HepG2 (cell line): ENCODE measurements around the gene NFE2L1. TPM values are rescaled to one million over a fixed set of nuclear protein-coding genes. Genes with fewer than 3 reads are reported as not detected.

ENCODE experiments used
- ATAC-seq: fragments of 200-7000 bp; cut with Tn5 transposase; 3 replicates; pipeline ENCODE4 v1.9.1; 2020; ENCODE audit warnings: mild to moderate bottlenecking, moderate library complexity
- Bru-seq: library from RNA; stranded (reverse); fragments of 400-500 nt; gene quantifications from one replicate; lab custom pipeline; 2021; lab: Mats Ljungman, UMichigan
- BruChase-seq, 2 experiments: library from RNA; stranded (reverse); fragments of 400-500 nt; gene quantifications; one replicate each; lab custom pipeline; 2021; lab: Mats Ljungman, UMichigan
- BruUV-seq: library from RNA; stranded (reverse); fragments of 400-500 nt; replicated peaks from 2 replicates; lab custom pipeline; 2021; lab: Mats Ljungman, UMichigan
- CTCF ChIA-PET: fragments of 300-600 bp; formaldehyde crosslinking; extraction: SDS; loops from one replicate; lab custom pipeline; 2021; ENCODE audit warnings: low total read pairs, inconsistent platforms, low intra/inter-chr PET ratio; lab: Yijun Ruan, JAX
- POLR2A ChIA-PET: fragments of 350-600 bp; sonication (Branson Sonifier 250); formaldehyde crosslinking; loops from one replicate; lab custom pipeline; 2020; ENCODE audit warnings: antibody characterized with exemption, inconsistent platforms; lab: Yijun Ruan, JAX
- DNase-seq: peaks from one replicate; pipeline ENCODE4 v3.0.0-alpha.2; 2015; ENCODE audit warnings: low spot score
- FAIRE-seq: peaks from 3 replicates; lab custom pipeline; 2011; peaks lifted over from hg19 to GRCh38; lab: Jason Lieb, UNC
- H2AFZ ChIP-seq: one replicate; pipeline ENCODE4 v1.6.1; 2011; ENCODE audit warnings: low read length, inconsistent platforms
- H3K27ac ChIP-seq: fragments of 300-600 bp; 3 replicates; pipeline ENCODE4 v1.8.0; 2011; ENCODE audit warnings: mixed run types, mild to moderate bottlenecking, mixed read lengths, low read length, inconsistent platforms; ENCODE audit not compliant: insufficient read depth; ENCODE audit errors: extremely low read length
- H3K27me3 ChIP-seq, 2 experiments: fragments of 200-600 bp in 1 of 2; 2 replicates in 1 of 2; 3 replicates in 1 of 2; pipeline versions ENCODE4 v1.6.0 to v1.8.0; 2011; ENCODE audit warnings: low read length in 2 of 2, mild to moderate bottlenecking in 2 of 2, moderate library complexity in 2 of 2, inconsistent platforms in 1 of 2; ENCODE audit not compliant: insufficient read depth in 2 of 2, control insufficient read depth in 1 of 2
- H3K36me3 ChIP-seq, 2 experiments: fragments of 200-600 bp in 1 of 2; replicated peaks in 1 of 2; 2 replicates in 1 of 2; 3 replicates in 1 of 2; pipeline versions ENCODE4 v1.5.1 to v1.8.0; 2011; ENCODE audit warnings: low read length in 2 of 2, inconsistent platforms in 1 of 2; ENCODE audit not compliant: insufficient read depth in 2 of 2, control insufficient read depth in 1 of 2
- H3K4me1 ChIP-seq: 2 replicates; pipeline ENCODE4 v1.5.1; 2012; ENCODE audit warnings: low read length, inconsistent platforms; ENCODE audit not compliant: insufficient read depth
- H3K4me2 ChIP-seq: 2 replicates; pipeline ENCODE4 v1.6.0; 2011; ENCODE audit warnings: low read depth, low read length, inconsistent platforms
- H3K4me3 ChIP-seq, 3 experiments: fragments of 200-600 bp in 1 of 3; sonication (generic), shearing (Covaris generic) in 1 of 3; replicated peaks in 1 of 3; 2 replicates each; pipeline ENCODE4 v1.5.1; 2011 to 2016; ENCODE audit warnings: low read length in 3 of 3, inconsistent platforms in 2 of 3, low read depth in 2 of 3, mild to moderate bottlenecking in 2 of 3, control low read depth in 1 of 3, mixed read lengths in 1 of 3; ENCODE audit not compliant: insufficient read depth in 1 of 3
- H3K79me2 ChIP-seq: one replicate; pipeline ENCODE4 v1.6.1; 2011; ENCODE audit warnings: low read length, inconsistent platforms; ENCODE audit not compliant: insufficient read depth
- H3K9ac ChIP-seq: 2 replicates; pipeline ENCODE4 v1.6.0; 2011; ENCODE audit warnings: mild to moderate bottlenecking, low read depth, low read length, inconsistent platforms; ENCODE audit not compliant: insufficient read depth
- H3K9me3 ChIP-seq: 2 replicates; pipeline ENCODE4 v1.5.1; 2012; ENCODE audit warnings: mild to moderate bottlenecking, low read length
- H4K20me1 ChIP-seq: 2 replicates; pipeline ENCODE4 v1.6.0; 2011; ENCODE audit warnings: inconsistent platforms, mild to moderate bottlenecking, low read length, moderate library complexity; ENCODE audit not compliant: insufficient read depth
- HDAC1 ChIP-seq: sonication (generic); formaldehyde crosslinking; IDR thresholded peaks from 2 replicates; pipeline ENCODE4 v1.5.1; 2020; ENCODE audit warnings: mild to moderate bottlenecking, missing genetic modification reagents
- HHEX ChIP-seq: IDR thresholded peaks from 2 replicates; pipeline ENCODE4 v1.6.1; 2016; ENCODE audit warnings: control low read depth
- NR2F2 ChIP-seq: IDR thresholded peaks from 2 replicates; pipeline ENCODE4 v1.6.1; 2012; ENCODE audit warnings: low read depth, inconsistent platforms, borderline replicate concordance
- SIN3A ChIP-seq: IDR thresholded peaks from 2 replicates; pipeline ENCODE4 v1.6.1; 2011; ENCODE audit warnings: low read depth, mild to moderate bottlenecking, control low read depth, low read length, borderline replicate concordance
- ZNF251 ChIP-seq: sonication (generic); formaldehyde crosslinking; IDR thresholded peaks from 2 replicates; pipeline ENCODE4 v1.9.0; 2021; ENCODE audit warnings: mild to moderate bottlenecking, missing genetic modification reagents
- ZNF546 ChIP-seq: sonication (generic); formaldehyde crosslinking; conservative IDR thresholded peaks from 2 replicates; pipeline ENCODE4 v1.8.1; 2023; ENCODE audit warnings: mild to moderate bottlenecking, missing genetic modification reagents
- WGBS: methylation state at CpG from one replicate; pipeline ENCODE4 v1.1.6; 2017; ENCODE audit warnings: low lambda C conversion rate; 5-methylcytosine and 5-hydroxymethylcytosine counted together
- in situ Hi-C: cut with HindIII; loops from 2 replicates; pipeline ENCODE4 v1.10.0; 2017; ENCODE audit warnings: low pct_unique_long_range_greater_than_20kb; ENCODE audit not compliant: extremely low pct_ligation_motif_present
- intact Hi-C: fragments of 100-400 bp; cut with micrococcal nuclease; formaldehyde crosslinking; loops from one replicate; pipeline ENCODE4 v1.10.0; 2022; ENCODE audit not compliant: unreplicated experiment
- long read RNA-seq, 2 experiments: library from RNA in 1 of 2; library from polyadenylated mRNA in 1 of 2; stranded (forward) in 1 of 2; unstranded in 1 of 2; transcript quantifications; one replicate each; pipeline ENCODE4 v2.0.0, GENCODE V29; 2019 to 2022
- polyA minus RNA-seq, 3 experiments: library from RNA; depleted of rRNA, polyadenylated mRNA; stranded (reverse); fragments of >200 nt; gene quantifications; 2 replicates each; pipeline ENCODE4 v1.2.3, GENCODE V29; 2011; ENCODE audit warnings: low replicate concordance in 1 of 3
- polyA plus RNA-seq, 8 experiments: library from polyadenylated mRNA; depleted of rRNA in 3 of 8; stranded (reverse) in 7 of 8; unstranded in 1 of 8; fragments of >200 nt; fragmentation: Illumina TruSeq in 4 of 8; extraction: Trizol in 4 of 8; gene quantifications; 2 replicates each; pipeline versions ENCODE4 v1.2.1 to v1.2.3, GENCODE V29; 2011 to 2016; ENCODE audit warnings: low read depth in 4 of 8, missing spikeins in 1 of 8, mixed read lengths in 1 of 8; ENCODE audit not compliant: insufficient read depth in 1 of 8
- total RNA-seq, 5 experiments: library from RNA; depleted of rRNA; stranded (reverse); fragments of >200 nt; fragmentation: Illumina TruSeq; extraction: Trizol; gene quantifications; 2 replicates each; pipeline ENCODE4 v1.2.3, GENCODE V29; 2016; ENCODE audit warnings: low read depth in 1 of 5
- TF ChIP-seq, protein P1 (sequence below): sonication (generic); formaldehyde crosslinking; IDR thresholded peaks from 2 replicates; pipeline ENCODE4 v1.5.1; 2020; ENCODE audit warnings: missing genetic modification reagents, mild to moderate bottlenecking, borderline replicate concordance
- TF ChIP-seq, protein P2 (sequence below): sonication (generic); formaldehyde crosslinking; IDR thresholded peaks from 2 replicates; pipeline ENCODE4 v1.4.0; 2020; ENCODE audit warnings: missing genetic modification reagents

The NFE2L1 gene, protein sequence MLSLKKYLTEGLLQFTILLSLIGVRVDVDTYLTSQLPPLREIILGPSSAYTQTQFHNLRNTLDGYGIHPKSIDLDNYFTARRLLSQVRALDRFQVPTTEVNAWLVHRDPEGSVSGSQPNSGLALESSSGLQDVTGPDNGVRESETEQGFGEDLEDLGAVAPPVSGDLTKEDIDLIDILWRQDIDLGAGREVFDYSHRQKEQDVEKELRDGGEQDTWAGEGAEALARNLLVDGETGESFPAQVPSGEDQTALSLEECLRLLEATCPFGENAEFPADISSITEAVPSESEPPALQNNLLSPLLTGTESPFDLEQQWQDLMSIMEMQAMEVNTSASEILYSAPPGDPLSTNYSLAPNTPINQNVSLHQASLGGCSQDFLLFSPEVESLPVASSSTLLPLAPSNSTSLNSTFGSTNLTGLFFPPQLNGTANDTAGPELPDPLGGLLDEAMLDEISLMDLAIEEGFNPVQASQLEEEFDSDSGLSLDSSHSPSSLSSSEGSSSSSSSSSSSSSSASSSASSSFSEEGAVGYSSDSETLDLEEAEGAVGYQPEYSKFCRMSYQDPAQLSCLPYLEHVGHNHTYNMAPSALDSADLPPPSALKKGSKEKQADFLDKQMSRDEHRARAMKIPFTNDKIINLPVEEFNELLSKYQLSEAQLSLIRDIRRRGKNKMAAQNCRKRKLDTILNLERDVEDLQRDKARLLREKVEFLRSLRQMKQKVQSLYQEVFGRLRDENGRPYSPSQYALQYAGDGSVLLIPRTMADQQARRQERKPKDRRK
- total RNA-seq (2016; rRNA removed; fragmentation: Illumina TruSeq; extraction: Trizol): 53.7 and 67.0 TPM in 2 replicates
- total RNA-seq (2016; cell fraction: cytosol; rRNA removed; fragmentation: Illumina TruSeq; extraction: Trizol; ENCODE audit: low read depth): 4.7 and 5.3 TPM in 2 replicates
- 48.3 and 75.7 TPM in 2 replicates for total RNA-seq (2016; cell fraction: insoluble cytoplasmic fraction; rRNA removed; fragmentation: Illumina TruSeq; extraction: Trizol)
- 18.1 and 20.9 TPM in 2 replicates for total RNA-seq (2016; cell fraction: membrane; rRNA removed; fragmentation: Illumina TruSeq; extraction: Trizol)
- 60.7 and 74.8 TPM in 2 replicates for total RNA-seq (2016; cell fraction: nucleus; rRNA removed; fragmentation: Illumina TruSeq; extraction: Trizol)
- 234 and 278 TPM in 2 replicates for polyA plus RNA-seq (2011; rRNA removed)
- polyA plus RNA-seq (2011; cell fraction: cytosol; rRNA removed): 165 and 176 TPM in 2 replicates
- 160 and 175 TPM in 2 replicates for polyA plus RNA-seq (2011; cell fraction: nucleus; rRNA removed)
- 180 and 241 TPM in 2 replicates for polyA plus RNA-seq (2012)
- 4.2 and 4.4 TPM in 2 replicates for polyA plus RNA-seq (2016; cell fraction: cytosol; fragmentation: Illumina TruSeq; extraction: Trizol; ENCODE audit: low read depth)
- 37.5 and 44.9 TPM in 2 replicates for polyA plus RNA-seq (2016; cell fraction: insoluble cytoplasmic fraction; fragmentation: Illumina TruSeq; extraction: Trizol; ENCODE audit: low read depth)
- polyA plus RNA-seq (2016; cell fraction: membrane; fragmentation: Illumina TruSeq; extraction: Trizol; ENCODE audit: low read depth): 11.3 and 11.8 TPM in 2 replicates
- 92.7 and 103 TPM in 2 replicates for polyA plus RNA-seq (2016; cell fraction: nucleus; fragmentation: Illumina TruSeq; extraction: Trizol; ENCODE audit: insufficient read depth, low read depth)
- 108 and 333 TPM in 2 replicates for polyA minus RNA-seq (2011; rRNA and poly(A)+ RNA removed; ENCODE audit: low replicate concordance)
- polyA minus RNA-seq (2011; cell fraction: cytosol; rRNA and poly(A)+ RNA removed): 114 and 124 TPM in 2 replicates
- 57.3 and 65.6 TPM in 2 replicates for polyA minus RNA-seq (2011; cell fraction: nucleus; rRNA and poly(A)+ RNA removed)
- Bru-seq, nascent RNA: percentile 88 among the genes with signal in this experiment
- percentile 97 among the genes with signal in this experiment for BruChase-seq, experiment 1, labeled RNA remaining after a 6-hour chase
- percentile 94 among the genes with signal in this experiment for BruChase-seq, experiment 2, labeled RNA remaining after a 2-hour chase
- long read RNA-seq, experiment 1, full-length matches to known transcripts: 2 of 18 reads
- long read RNA-seq, experiment 1, partial matches to known transcripts: 1 of 18 reads
- long read RNA-seq, experiment 1, other reads (novel, unspliced or antisense): 15 of 18 reads
- long read RNA-seq, experiment 2, full-length matches to known transcripts: 30 of 340 reads
- long read RNA-seq, experiment 2, partial matches to known transcripts: 106 of 340 reads
- long read RNA-seq, experiment 2, other reads (novel, unspliced or antisense): 204 of 340 reads

DNA sequence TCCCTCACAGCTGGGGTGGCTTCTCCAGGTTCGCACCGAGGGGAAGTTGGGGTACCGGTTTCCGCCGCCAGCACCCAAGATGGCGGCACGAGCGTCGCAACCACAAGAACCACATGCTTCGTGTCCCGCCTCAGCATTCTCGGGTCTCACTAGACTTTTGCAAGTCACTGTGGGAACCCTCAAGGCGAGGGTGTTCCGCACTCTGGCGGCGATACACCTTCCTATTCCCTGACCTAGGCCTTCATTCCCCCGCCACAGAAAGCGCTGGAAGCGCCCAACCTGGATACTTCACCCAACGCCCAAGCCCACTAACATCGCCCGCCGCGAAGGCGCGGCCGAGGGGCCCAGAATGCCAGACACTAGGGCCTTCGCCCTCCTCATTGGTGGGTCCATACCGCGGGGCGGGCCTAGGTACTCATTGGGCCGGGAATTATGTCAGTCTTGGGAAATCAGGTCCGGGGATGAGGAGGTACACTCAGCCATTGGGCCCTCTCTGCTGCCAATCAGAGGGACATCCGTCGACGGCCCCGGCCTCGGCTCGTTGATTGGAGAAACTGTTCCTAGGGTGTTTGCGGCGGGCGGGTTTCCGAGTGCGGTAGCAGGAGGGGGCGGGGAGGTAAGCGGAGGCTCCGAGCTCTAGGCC is at the start of gene NFE2L1:
Gene NFE2L1 (plus strand): TSS at position 619 of the 643 bp plus-strand sequence. CDS start 2,760 bp downstream, outside the sequence.
- H3K4me1 ChIP-seq: peaks cover 62% of the 10 kb centered on the region
- in situ Hi-C loops (no loop called here), intact Hi-C loops (loop anchor here (1.0 kb wide), 1 partner anchor 22 kb away; no protein-coding TSS in a partner anchor)
- H3K4me2 ChIP-seq: peak within 1 kb of the TSS; percentile 93
- DNase-seq (peak; percentile 99), FAIRE-seq (peak; percentile 95), ATAC-seq (peak; percentile 91)
- H4K20me1 ChIP-seq: peaks cover 25% of the 10 kb centered on the region
- H3K9ac ChIP-seq: peak within 1 kb of the TSS; percentile 88
- H3K4me3 ChIP-seq: peak within 1 kb of the TSS; percentile 81 to 88 (median 85)
- POLR2A ChIA-PET: interaction anchor here (0.6 to 2.9 kb wide), 40 partner anchors 10 to 845 kb away, joined by 3 to 56 read pairs (median 6); partner anchors contain the start of genes ATP5MC1, CBX1, CDK5RAP3 and COPZ2
- BruUV-seq: TSS peak; percentile 89
- peaks cover 0 to 2% of the 10 kb centered on the region in 2 experiments; a peak in 3 of 5 replicates for H3K27me3 ChIP-seq
- H3K9me3 ChIP-seq: no peaks in the 10 kb centered on the region
- CTCF ChIA-PET: interaction anchor here (1.7 kb wide), 1 partner anchor 26 kb away, joined by 7 read pairs; no protein-coding TSS in a partner anchor
- H3K36me3 ChIP-seq: peaks cover 2 to 24% of the 10 kb centered on the region in 2 experiments
- WGBS: 66% methylated on average over 19 of the region's 47 CpGs
- H2AFZ ChIP-seq: no peak within 1 kb of the TSS
- H3K79me2 ChIP-seq: peaks cover 39% of the 10 kb centered on the region
- H3K27ac ChIP-seq: peak within 1 kb of the TSS; percentile 97
- TF ChIP-seq, protein P1, sequence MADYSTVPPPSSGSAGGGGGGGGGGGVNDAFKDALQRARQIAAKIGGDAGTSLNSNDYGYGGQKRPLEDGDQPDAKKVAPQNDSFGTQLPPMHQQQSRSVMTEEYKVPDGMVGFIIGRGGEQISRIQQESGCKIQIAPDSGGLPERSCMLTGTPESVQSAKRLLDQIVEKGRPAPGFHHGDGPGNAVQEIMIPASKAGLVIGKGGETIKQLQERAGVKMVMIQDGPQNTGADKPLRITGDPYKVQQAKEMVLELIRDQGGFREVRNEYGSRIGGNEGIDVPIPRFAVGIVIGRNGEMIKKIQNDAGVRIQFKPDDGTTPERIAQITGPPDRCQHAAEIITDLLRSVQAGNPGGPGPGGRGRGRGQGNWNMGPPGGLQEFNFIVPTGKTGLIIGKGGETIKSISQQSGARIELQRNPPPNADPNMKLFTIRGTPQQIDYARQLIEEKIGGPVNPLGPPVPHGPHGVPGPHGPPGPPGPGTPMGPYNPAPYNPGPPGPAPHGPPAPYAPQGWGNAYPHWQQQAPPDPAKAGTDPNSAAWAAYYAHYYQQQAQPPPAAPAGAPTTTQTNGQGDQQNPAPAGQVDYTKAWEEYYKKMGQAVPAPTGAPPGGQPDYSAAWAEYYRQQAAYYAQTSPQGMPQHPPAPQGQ (CRISPR knock-in tag): no peak
- TF ChIP-seq ZNF546 (CRISPR knock-in tag) (peak; percentile 80; the same call in 1 of the 2 replicates), SIN3A (peak; percentile 66; the same call in 1 of the 2 replicates), HHEX (no peak), ZNF251 (CRISPR knock-in tag) (peak; percentile 89; the same call in 1 of the 2 replicates), NR2F2 (no peak), HDAC1 (CRISPR knock-in tag) (peak; percentile 36; the same call in 1 of the 2 replicates)
- TF ChIP-seq, protein P2, sequence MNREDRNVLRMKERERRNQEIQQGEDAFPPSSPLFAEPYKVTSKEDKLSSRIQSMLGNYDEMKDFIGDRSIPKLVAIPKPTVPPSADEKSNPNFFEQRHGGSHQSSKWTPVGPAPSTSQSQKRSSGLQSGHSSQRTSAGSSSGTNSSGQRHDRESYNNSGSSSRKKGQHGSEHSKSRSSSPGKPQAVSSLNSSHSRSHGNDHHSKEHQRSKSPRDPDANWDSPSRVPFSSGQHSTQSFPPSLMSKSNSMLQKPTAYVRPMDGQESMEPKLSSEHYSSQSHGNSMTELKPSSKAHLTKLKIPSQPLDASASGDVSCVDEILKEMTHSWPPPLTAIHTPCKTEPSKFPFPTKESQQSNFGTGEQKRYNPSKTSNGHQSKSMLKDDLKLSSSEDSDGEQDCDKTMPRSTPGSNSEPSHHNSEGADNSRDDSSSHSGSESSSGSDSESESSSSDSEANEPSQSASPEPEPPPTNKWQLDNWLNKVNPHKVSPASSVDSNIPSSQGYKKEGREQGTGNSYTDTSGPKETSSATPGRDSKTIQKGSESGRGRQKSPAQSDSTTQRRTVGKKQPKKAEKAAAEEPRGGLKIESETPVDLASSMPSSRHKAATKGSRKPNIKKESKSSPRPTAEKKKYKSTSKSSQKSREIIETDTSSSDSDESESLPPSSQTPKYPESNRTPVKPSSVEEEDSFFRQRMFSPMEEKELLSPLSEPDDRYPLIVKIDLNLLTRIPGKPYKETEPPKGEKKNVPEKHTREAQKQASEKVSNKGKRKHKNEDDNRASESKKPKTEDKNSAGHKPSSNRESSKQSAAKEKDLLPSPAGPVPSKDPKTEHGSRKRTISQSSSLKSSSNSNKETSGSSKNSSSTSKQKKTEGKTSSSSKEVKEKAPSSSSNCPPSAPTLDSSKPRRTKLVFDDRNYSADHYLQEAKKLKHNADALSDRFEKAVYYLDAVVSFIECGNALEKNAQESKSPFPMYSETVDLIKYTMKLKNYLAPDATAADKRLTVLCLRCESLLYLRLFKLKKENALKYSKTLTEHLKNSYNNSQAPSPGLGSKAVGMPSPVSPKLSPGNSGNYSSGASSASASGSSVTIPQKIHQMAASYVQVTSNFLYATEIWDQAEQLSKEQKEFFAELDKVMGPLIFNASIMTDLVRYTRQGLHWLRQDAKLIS (CRISPR knock-in tag): no peak; the same call in 1 of the 2 replicates
